Glomerular visceral epithelial cell (primary cell): ENCODE results near the gene B3GAT3.
"Not testable (repeated sequence)": the region's sequence is repeated elsewhere in the genome, so short reads cannot be mapped to it uniquely, and the experiment has no call there.

Experiments used
- DNase-seq: peaks from one replicate; pipeline ENCODE4 v3.0.0-alpha.2; 2016; ENCODE audit errors: extremely low spot score

The B3GAT3 gene

GRCh38 chr11:62604460-62605120 is 17.2 kb downstream of the B3GAT3 start:
- DNase-seq, result no peak

- no peak for DNase-seq
These were observed 17.9 kb downstream of the B3GAT3 start for GRCh38 chr11:62603776-62604299.

GRCh38 chr11:62603072-62603408 is 18.7 kb downstream of the B3GAT3 start:
- DNase-seq, result no peak

- no peak for DNase-seq
These were observed 19.4 kb downstream of the B3GAT3 start for GRCh38 chr11:62602141-62603071.

GRCh38 chr11:62601372-62602140 is 20.2 kb downstream of the B3GAT3 start, which contains the start of gene MTA2:
Gene MTA2 (minus strand): TSS chr11:62601865. CDS start chr11:62601450, 415 bp downstream.
- peak; percentile 98 for DNase-seq

- DNase-seq, result peak; percentile 37
These were observed 20.7 kb downstream of the B3GAT3 start for GRCh38 chr11:62601122-62601371.

GRCh38 chr11:62600367-62601121 is 21.2 kb downstream of the B3GAT3 start:
- DNase-seq, result no peak

GRCh38 chr11:62599901-62600300 is 21.9 kb downstream of the B3GAT3 start:
- no peak for DNase-seq

GRCh38 chr11:62599069-62599696 is 22.6 kb downstream of the B3GAT3 start:
- peak; percentile 96 for DNase-seq

- DNase-seq, result no peak
These were observed 26.7 kb downstream of the B3GAT3 start for GRCh38 chr11:62595124-62595523.

GRCh38 chr11:62593434-62594044 is 28.2 kb downstream of the B3GAT3 start:
- DNase-seq, result peak; percentile 56

GRCh38 chr11:62592989-62593421 is 28.8 kb downstream of the B3GAT3 start:
- no peak for DNase-seq

GRCh38 chr11:62592146-62592815 is 29.5 kb downstream of the B3GAT3 start:
- no peak for DNase-seq

GRCh38 chr11:62591448-62592145 is 30.2 kb downstream of the B3GAT3 start, which contains the start of gene TUT1:
Gene TUT1 (minus strand): TSS chr11:62591523. CDS start chr11:62591485, 38 bp downstream.
- peak; percentile 98 for DNase-seq

- peak; percentile 26 for DNase-seq
These were observed 32.7 kb downstream of the B3GAT3 start for GRCh38 chr11:62588966-62589637.

- DNase-seq, result not testable (repeated sequence)
These were observed 36.4 kb downstream of the B3GAT3 start for GRCh38 chr11:62585356-62585755.

GRCh38 chr11:62581735-62582134 is 40.1 kb downstream of the B3GAT3 start:
- not testable (repeated sequence) for DNase-seq

- no peak for DNase-seq
These were observed 40.6 kb downstream of the B3GAT3 start for GRCh38 chr11:62580959-62581715.
